H7 (cell line): ENCODE data around the gene HDAC11. TPM values are rescaled to one million over a fixed set of nuclear protein-coding genes. Genes with fewer than 3 reads are reported as not detected.
A peak's percentile ranks its signal among the peaks of the same experiment; 100 is the strongest.
"Not testable (repeated sequence)": the region's sequence is repeated elsewhere in the genome, so short reads cannot be mapped to it uniquely, and the experiment has no call there.

Experiments used
- DNase-seq: peaks from one replicate; pipeline ENCODE4 v3.0.0; 2012
- H3K27me3 ChIP-seq: 2 replicates; pipeline ENCODE4 v1.6.0; 2011; ENCODE audit warnings: mild to moderate bottlenecking, low read length; ENCODE audit not compliant: control insufficient read depth, insufficient read depth
- H3K36me3 ChIP-seq: replicated peaks from 2 replicates; pipeline ENCODE4 v1.5.1; 2011; ENCODE audit warnings: low read length; ENCODE audit not compliant: control insufficient read depth, insufficient read depth
- H3K4me3 ChIP-seq: 2 replicates; pipeline ENCODE4 v1.5.1; 2011; ENCODE audit warnings: low read depth, mild to moderate bottlenecking, control low read depth, low read length, moderate library complexity; ENCODE audit not compliant: insufficient read depth
- total RNA-seq: library from RNA; depleted of rRNA; stranded (reverse); fragments of >200 nt; shearing (Covaris generic); gene quantifications from 2 replicates; pipeline ENCODE4 v1.2.3, GENCODE V29; 2014; rRNA removed

Gene HDAC11, protein sequence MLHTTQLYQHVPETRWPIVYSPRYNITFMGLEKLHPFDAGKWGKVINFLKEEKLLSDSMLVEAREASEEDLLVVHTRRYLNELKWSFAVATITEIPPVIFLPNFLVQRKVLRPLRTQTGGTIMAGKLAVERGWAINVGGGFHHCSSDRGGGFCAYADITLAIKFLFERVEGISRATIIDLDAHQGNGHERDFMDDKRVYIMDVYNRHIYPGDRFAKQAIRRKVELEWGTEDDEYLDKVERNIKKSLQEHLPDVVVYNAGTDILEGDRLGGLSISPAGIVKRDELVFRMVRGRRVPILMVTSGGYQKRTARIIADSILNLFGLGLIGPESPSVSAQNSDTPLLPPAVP
- total RNA-seq = 11.7 and 14.7 TPM in 2 replicates

DNA sequence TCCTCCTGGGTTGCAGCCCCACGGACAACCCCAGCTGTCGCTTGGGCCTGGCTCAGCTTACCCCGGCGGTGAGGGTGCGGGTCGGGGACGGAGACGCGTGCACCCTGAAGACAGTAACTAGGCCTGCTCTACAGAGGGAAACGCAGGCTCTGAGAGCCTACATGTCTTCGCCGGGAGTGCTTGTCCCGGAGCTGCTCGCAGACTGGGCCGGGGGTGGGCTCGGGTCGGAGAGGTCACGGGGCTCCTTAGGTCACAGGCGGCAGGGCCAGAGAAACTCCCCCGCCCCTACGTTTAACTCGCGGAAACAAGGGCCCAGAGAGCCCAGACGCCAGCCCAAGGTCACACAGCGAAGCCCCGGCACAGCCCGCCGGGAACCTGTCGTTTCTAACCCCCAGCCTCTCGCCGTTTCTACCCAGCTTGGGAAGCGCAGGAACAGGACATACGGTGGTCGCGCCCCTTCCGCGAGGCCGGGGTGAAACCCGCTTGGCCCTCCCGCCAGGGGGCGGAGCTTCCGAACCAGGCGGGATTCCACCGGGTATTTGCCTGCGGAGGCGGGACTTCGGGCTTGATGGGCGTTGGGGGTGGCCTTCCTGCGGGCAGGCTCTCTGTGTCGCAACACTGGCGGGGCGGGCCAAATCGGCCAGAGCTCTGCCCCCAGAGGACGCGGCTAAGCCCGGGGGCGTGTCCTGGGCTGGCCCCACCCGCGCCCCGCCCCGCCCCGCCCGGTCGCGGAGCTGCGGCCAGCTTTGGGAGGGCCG lies at the start of gene HDAC11:
TSS of gene HDAC11 (plus strand) at position 725 of the 758 bp plus-strand sequence. CDS start 42 bp downstream, outside the sequence.
- Histone ChIP-seq H3K36me3 (no peaks in the 10 kb centered on the region), H3K4me3 (peak within 1 kb of the TSS; percentile 77), H3K27me3 (peaks cover 8% of the 10 kb centered on the region)
- peak; percentile 100 for DNase-seq

DNA sequence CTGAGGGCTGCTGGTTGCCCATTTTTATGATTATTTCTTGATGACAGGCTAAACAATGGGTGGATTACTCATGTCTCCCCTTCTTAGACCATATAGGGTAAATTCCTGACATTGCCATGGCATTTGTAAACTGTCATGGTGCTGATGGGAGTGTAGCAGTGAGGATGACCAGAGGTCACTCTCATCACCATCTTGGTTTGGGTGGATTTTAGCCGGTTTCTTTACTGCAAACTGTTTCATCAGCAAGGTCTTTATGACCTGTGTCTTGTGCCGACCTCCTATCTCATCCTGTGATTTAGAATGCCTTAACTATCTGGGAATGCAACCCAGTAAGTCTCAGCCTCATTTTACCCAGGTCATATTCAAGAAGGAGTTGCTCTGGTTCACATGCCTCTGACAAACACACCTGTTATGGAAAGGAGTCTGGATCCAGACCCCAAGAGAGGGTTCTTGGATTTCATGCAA lies 49.7 kb upstream of the HDAC11 start:
- H3K27me3 ChIP-seq, H3K36me3 ChIP-seq, DNase-seq, H3K4me3 ChIP-seq: not testable (repeated sequence)

- Histone ChIP-seq H3K4me3 (no peak overlapping the region), H3K27me3 (no peaks in the 10 kb centered on the region), H3K36me3 (no peaks in the 10 kb centered on the region)
- no peak for DNase-seq
Observed at GRCh38 chr3:13432093-13432492, 48.0 kb upstream of the HDAC11 start.

DNA sequence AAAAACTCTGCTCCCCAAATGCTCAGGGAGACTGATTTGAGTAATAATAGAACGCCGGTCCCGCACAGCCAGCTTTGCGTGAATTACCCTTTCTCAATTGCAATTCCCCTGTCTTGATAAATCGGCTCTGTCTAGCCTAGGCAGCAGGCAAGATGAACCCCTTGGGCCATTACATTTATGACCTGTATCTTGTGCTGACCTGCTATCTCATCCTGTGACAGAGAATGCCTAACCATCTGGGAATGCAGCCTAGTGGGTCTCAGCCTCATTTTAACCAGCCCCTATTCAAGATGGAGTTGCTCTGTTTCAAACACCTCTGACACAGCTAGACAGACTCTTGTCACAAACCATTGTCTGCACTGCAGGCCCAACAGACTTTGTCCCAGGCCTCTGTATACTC lies 46.2 kb upstream of the HDAC11 start:
- DNase-seq = no peak
- Histone ChIP-seq H3K36me3 (no peaks in the 10 kb centered on the region), H3K4me3 (no peak overlapping the region), H3K27me3 (no peaks in the 10 kb centered on the region)

DNA sequence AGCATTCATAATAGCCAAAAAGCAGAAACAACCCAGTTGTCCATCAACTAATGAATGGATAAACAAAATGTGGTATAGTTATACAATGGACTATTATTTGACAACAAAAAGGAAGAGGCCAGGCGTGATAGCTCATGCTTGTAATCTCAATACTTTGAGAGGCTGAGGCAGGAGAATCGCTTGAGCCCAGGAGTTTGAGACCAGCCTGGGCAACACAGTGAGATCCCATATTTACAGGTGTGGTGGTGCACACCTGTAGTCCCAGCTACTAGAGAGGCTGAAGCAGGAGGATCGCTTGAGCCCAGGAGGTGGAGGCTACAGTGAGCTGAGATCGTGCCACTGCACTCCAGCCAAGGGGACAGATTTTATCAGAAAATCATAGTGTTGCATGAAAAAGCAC lies 43.9 kb upstream of the HDAC11 start:
- not testable (repeated sequence) for H3K36me3 ChIP-seq, H3K4me3 ChIP-seq, H3K27me3 ChIP-seq, DNase-seq

GRCh38 chr3:13440204-13440817 lies 39.8 kb upstream of the HDAC11 start:
- H3K27me3 ChIP-seq = no peaks in the 10 kb centered on the region
- H3K4me3 ChIP-seq = no peak overlapping the region
- no peaks in the 10 kb centered on the region for H3K36me3 ChIP-seq
- no peak for DNase-seq

DNA sequence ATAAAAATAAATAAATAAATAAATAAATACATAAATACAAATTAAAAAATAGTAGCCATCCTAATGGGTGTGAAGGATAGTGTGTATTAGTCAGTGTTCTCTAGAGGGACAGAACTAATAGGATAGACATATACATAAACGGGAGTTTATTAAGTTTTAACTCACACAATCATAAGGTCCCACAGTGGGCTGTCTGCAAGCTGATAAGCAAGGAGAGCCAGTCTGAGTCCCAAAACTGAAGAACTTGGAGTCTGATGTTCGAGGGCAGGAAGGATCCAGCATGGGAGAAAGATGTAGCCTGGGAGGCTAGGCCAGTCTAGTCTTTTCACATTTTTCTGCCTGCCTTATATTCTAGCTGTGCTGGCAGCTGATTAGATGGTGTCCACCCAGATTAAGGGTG lies 37.2 kb upstream of the HDAC11 start:
- H3K4me3 ChIP-seq, H3K27me3 ChIP-seq, H3K36me3 ChIP-seq, DNase-seq: not testable (repeated sequence)

DNA sequence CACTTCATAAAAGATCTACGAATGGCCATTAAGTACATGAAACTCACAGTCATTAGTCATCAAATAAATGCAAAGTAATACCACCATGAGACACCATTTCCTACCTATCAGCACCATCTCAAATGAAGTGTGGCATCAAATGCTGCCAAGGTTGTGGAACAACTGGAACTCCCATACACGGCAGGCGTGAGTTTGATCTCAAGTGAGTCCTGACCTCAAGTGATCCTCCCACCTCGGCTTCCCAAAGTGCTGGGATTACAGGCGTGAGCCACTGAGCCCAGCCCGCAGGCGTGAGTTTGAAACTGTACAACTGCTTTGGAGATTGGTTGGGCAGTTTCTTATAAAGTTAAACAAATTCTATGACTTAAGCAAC lies 28.8 kb upstream of the HDAC11 start:
- H3K27me3 ChIP-seq = no peaks in the 10 kb centered on the region
- peak overlapping the region; percentile 25 for H3K4me3 ChIP-seq
- DNase-seq = no peak
- no peaks in the 10 kb centered on the region for H3K36me3 ChIP-seq

- no peak overlapping the region; the same call in 1 of the 2 replicates for H3K4me3 ChIP-seq
- peak; percentile 62 for DNase-seq
- H3K36me3 ChIP-seq = no peaks in the 10 kb centered on the region
- H3K27me3 ChIP-seq = no peaks in the 10 kb centered on the region
Observed at GRCh38 chr3:13452490-13453335, 27.4 kb upstream of the HDAC11 start.

DNA sequence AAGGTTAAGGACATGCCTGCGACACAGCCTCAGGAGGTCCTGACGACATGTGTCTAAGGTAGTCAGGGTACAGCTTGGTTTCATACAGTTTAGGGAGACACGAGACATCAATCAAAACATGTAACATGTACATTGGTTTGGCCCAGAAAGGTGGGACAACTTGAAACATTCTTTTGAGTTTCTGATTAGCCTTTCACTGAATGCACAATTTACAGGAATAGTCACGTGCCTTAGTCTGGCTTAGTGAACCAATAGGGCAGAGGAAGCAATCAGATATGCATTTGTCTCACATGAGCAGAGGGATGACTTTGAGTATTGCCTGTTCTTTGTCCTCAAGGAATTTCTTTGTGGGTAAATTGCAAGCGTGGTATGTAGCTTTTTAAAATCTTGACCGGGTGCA lies 24.5 kb upstream of the HDAC11 start:
- Histone ChIP-seq H3K36me3 (no peaks in the 10 kb centered on the region), H3K27me3 (peaks cover 2% of the 10 kb centered on the region; the same call in 1 of the 2 replicates), H3K4me3 (no peak overlapping the region)
- no peak for DNase-seq

DNA sequence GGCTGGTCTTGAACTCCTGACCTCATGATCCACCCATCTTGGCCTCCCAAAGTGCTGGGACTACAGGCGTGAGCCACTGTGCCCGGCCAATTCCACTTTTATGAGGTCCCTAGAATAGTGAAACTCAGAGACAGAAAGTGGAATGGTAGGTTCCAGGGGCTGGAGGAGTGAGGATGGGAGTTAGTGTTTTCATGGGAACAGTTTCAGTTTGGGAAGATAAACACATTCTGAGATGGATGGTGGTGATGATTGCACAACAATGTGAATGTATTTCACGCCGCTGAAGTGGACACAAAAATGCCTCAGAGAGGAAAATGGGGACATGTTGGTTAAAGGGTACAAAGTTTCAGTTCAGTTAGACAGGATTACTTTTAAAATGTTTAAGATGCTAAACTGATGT lies 22.5 kb upstream of the HDAC11 start:
- no peak overlapping the region for H3K4me3 ChIP-seq
- DNase-seq = no peak
- no peaks in the 10 kb centered on the region for H3K36me3 ChIP-seq
- peaks cover 2% of the 10 kb centered on the region; the same call in 1 of the 2 replicates for H3K27me3 ChIP-seq

- H3K27me3 ChIP-seq = peaks cover 2% of the 10 kb centered on the region; the same call in 1 of the 2 replicates
- DNase-seq = no peak
- H3K36me3 ChIP-seq = no peaks in the 10 kb centered on the region
- no peak overlapping the region for H3K4me3 ChIP-seq
Observed at GRCh38 chr3:13459605-13460340, 20.3 kb upstream of the HDAC11 start.

GRCh38 chr3:13460341-13460736 lies 19.8 kb upstream of the HDAC11 start:
- H3K4me3 ChIP-seq = no peak overlapping the region
- H3K27me3 ChIP-seq = peaks cover 2% of the 10 kb centered on the region; the same call in 1 of the 2 replicates
- H3K36me3 ChIP-seq = no peaks in the 10 kb centered on the region
- no peak for DNase-seq
